ENCODE measurements around the gene NTN4. TPM values are rescaled to one million over a fixed set of nuclear protein-coding genes. Genes with fewer than 3 reads are reported as not detected.

The NTN4 gene
- polyA plus RNA-seq, 1 of the 3 experiments (the other 2 are of a cell fraction) = 0.08 TPM

GRCh38 chr12:95701722-95702418 is 88.7 kb downstream of the NTN4 start:
- no peaks in the 10 kb centered on the region for H3K9me2 ChIP-seq
- WGBS (ENCODE audit: low lambda C conversion rate) = 59% methylated on average over 12 of the region's 12 CpGs
- H3K79me2 ChIP-seq (ENCODE audit: insufficient read depth) = no peaks in the 10 kb centered on the region
- H3K27me3 ChIP-seq (ENCODE audit: insufficient read depth) = no peaks in the 10 kb centered on the region
- no peak overlapping the region for H3K4me3 ChIP-seq (ENCODE audit: low read depth in 2 of 2, low read length in 1 of 2)
- CTCF ChIA-PET = interaction anchor here (0.6 kb wide), 1 partner anchor 11 kb away, joined by 3 read pairs; no protein-coding TSS in a partner anchor
- no peak overlapping the region for H3K27ac ChIP-seq (ENCODE audit: low read depth in 2 of 2, low read length in 1 of 2)
- H3F3A ChIP-seq (replicated peaks; ENCODE audit: insufficient read depth) = no peaks in the 10 kb centered on the region
- POLR2A ChIA-PET = no interaction called here
- no peaks in the 10 kb centered on the region for H3K9me3 ChIP-seq
- no peaks in the 10 kb centered on the region for H3K4me1 ChIP-seq (ENCODE audit: control insufficient read depth in 1 of 2, insufficient read depth in 2 of 2, low read depth in 1 of 2, low read length in 1 of 2)
- no peaks in the 10 kb centered on the region for H4K20me1 ChIP-seq (ENCODE audit: insufficient read depth)
- no peak overlapping the region for H3K4me2 ChIP-seq
- no peak overlapping the region for H2AFZ ChIP-seq (ENCODE audit: low read depth)
- TF ChIP-seq MEF2A (IDR thresholded peaks at IDR 0.05; ENCODE audit: borderline replicate concordance, low read depth) (no peak), POLR2AphosphoS5 (IDR thresholded peaks at IDR 0.05; ENCODE audit: low read depth, low read length) (no peak), YY1 (IDR thresholded peaks at IDR 0.05; ENCODE audit: low read depth) (no peak), USF1 (IDR thresholded peaks at IDR 0.05; ENCODE audit: borderline replicate concordance, low read depth) (no peak), FOSL2 (IDR thresholded peaks at IDR 0.05; ENCODE audit: borderline replicate concordance, low read depth) (no peak), CHD2 (IDR thresholded peaks at IDR 0.05; ENCODE audit: low read length, partially characterized antibody) (no peak), FOXJ3 (CRISPR knock-in tag; IDR thresholded peaks at IDR 0.05) (no peak), MXI1 (IDR thresholded peaks at IDR 0.05; ENCODE audit: low read depth, low read length) (no peak), SMC3 (IDR thresholded peaks at IDR 0.05; ENCODE audit: low read depth, low read length) (no peak), JUND (IDR thresholded peaks at IDR 0.05) (no peak), EZH2phosphoT487 (IDR thresholded peaks at IDR 0.05; ENCODE audit: borderline replicate concordance, low read depth) (no peak), RAD21 (IDR thresholded peaks at IDR 0.05; ENCODE audit: low read length) (no peak), REST (IDR thresholded peaks at IDR 0.05; ENCODE audit: low read depth, low read length) (no peak), PBX3 (IDR thresholded peaks at IDR 0.05) (no peak)
- TF ChIP-seq, protein P1, sequence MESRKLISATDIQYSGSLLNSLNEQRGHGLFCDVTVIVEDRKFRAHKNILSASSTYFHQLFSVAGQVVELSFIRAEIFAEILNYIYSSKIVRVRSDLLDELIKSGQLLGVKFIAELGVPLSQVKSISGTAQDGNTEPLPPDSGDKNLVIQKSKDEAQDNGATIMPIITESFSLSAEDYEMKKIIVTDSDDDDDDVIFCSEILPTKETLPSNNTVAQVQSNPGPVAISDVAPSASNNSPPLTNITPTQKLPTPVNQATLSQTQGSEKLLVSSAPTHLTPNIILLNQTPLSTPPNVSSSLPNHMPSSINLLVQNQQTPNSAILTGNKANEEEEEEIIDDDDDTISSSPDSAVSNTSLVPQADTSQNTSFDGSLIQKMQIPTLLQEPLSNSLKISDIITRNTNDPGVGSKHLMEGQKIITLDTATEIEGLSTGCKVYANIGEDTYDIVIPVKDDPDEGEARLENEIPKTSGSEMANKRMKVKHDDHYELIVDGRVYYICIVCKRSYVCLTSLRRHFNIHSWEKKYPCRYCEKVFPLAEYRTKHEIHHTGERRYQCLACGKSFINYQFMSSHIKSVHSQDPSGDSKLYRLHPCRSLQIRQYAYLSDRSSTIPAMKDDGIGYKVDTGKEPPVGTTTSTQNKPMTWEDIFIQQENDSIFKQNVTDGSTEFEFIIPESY (IDR thresholded peaks at IDR 0.05; ENCODE audit: borderline replicate concordance, low read depth) = no peak
- TF ChIP-seq, protein P2, sequence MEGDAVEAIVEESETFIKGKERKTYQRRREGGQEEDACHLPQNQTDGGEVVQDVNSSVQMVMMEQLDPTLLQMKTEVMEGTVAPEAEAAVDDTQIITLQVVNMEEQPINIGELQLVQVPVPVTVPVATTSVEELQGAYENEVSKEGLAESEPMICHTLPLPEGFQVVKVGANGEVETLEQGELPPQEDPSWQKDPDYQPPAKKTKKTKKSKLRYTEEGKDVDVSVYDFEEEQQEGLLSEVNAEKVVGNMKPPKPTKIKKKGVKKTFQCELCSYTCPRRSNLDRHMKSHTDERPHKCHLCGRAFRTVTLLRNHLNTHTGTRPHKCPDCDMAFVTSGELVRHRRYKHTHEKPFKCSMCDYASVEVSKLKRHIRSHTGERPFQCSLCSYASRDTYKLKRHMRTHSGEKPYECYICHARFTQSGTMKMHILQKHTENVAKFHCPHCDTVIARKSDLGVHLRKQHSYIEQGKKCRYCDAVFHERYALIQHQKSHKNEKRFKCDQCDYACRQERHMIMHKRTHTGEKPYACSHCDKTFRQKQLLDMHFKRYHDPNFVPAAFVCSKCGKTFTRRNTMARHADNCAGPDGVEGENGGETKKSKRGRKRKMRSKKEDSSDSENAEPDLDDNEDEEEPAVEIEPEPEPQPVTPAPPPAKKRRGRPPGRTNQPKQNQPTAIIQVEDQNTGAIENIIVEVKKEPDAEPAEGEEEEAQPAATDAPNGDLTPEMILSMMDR (IDR thresholded peaks at IDR 0.05) = no peak
- DNase-seq = no peak
- H3K36me3 ChIP-seq (replicated peaks in 1 of 2; ENCODE audit: control insufficient read depth in 1 of 2, insufficient read depth in 2 of 2, low read length in 1 of 2) = no peaks in the 10 kb centered on the region
- no peak overlapping the region for H3K9ac ChIP-seq
